GM12872 (cell line): Measurements from ENCODE around the gene TOMT.

ENCODE experiments used
- CTCF ChIP-seq: IDR thresholded peaks from 3 replicates; pipeline ENCODE4 v1.5.1; 2011; ENCODE audit warnings: low read depth, mild to moderate bottlenecking, low read length, moderate library complexity; ENCODE audit not compliant: insufficient read depth

The TOMT gene

GRCh38 chr11:72157131-72157530 lies 51.4 kb downstream of the TOMT start:
- no peak for TF ChIP-seq CTCF
